AG04449 (cell line): ENCODE data around the gene KRTAP10-8.
"Not testable (repeated sequence)": the region's sequence is repeated elsewhere in the genome, so short reads cannot be mapped to it uniquely, and the experiment has no call there.

Experiments used
- CTCF ChIA-PET: fragments of 350-600 bp; formaldehyde crosslinking; extraction: SDS; loops from one replicate; lab custom pipeline; 2021; ENCODE audit warnings: antibody characterized with exemption; lab: Yijun Ruan, JAX
- POLR2A ChIA-PET: fragments of 400-600, 350-600 bp; formaldehyde crosslinking; extraction: SDS; loops from one replicate; lab custom pipeline; 2020; ENCODE audit warnings: antibody characterized with exemption, inconsistent platforms; lab: Yijun Ruan, JAX
- DNase-seq: peaks from one replicate; pipeline ENCODE4 v3.0.0-alpha.2; 2010; ENCODE audit warnings: low read depth, low spot score
- H3K4me3 ChIP-seq: 2 replicates; pipeline ENCODE4 v1.5.1; 2011; ENCODE audit warnings: low read depth, mild to moderate bottlenecking, control low read depth, low read length
- TF ChIP-seq, protein P1 (sequence below): IDR thresholded peaks from one replicate; pipeline ENCODE4 v1.5.1; 2011; ENCODE audit warnings: mild to moderate bottlenecking, moderate library complexity, low read length, control low read depth, inconsistent platforms; ENCODE audit not compliant: insufficient read depth; ENCODE audit errors: missing control alignments

Gene KRTAP10-8

DNA sequence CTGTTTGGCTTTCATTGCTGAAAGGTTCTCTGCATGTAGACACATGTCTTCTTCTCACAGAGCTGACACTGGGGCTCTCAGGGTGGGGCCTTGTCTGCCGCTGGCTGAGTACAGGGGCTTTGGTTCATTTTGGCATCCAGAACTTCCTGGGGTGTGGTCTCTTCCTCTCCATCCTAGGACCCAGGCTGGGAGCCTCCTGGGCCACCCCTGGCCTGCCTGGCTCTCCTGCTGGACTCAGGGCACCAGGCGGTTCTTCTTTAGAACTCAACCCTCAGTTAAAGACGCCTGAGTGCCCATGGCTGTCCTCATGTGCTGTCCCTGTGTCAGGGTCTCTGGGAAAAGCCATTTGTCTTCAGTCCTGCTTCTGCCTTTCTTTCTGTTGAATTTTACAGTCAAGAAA, 26.0 kb upstream of the KRTAP10-8 start:
- CTCF ChIA-PET = no interaction called here
- no peak for DNase-seq
- TF ChIP-seq, protein P1, sequence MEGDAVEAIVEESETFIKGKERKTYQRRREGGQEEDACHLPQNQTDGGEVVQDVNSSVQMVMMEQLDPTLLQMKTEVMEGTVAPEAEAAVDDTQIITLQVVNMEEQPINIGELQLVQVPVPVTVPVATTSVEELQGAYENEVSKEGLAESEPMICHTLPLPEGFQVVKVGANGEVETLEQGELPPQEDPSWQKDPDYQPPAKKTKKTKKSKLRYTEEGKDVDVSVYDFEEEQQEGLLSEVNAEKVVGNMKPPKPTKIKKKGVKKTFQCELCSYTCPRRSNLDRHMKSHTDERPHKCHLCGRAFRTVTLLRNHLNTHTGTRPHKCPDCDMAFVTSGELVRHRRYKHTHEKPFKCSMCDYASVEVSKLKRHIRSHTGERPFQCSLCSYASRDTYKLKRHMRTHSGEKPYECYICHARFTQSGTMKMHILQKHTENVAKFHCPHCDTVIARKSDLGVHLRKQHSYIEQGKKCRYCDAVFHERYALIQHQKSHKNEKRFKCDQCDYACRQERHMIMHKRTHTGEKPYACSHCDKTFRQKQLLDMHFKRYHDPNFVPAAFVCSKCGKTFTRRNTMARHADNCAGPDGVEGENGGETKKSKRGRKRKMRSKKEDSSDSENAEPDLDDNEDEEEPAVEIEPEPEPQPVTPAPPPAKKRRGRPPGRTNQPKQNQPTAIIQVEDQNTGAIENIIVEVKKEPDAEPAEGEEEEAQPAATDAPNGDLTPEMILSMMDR = no peak
- H3K4me3 ChIP-seq = no peak overlapping the region
- POLR2A ChIA-PET = no interaction called here

DNA sequence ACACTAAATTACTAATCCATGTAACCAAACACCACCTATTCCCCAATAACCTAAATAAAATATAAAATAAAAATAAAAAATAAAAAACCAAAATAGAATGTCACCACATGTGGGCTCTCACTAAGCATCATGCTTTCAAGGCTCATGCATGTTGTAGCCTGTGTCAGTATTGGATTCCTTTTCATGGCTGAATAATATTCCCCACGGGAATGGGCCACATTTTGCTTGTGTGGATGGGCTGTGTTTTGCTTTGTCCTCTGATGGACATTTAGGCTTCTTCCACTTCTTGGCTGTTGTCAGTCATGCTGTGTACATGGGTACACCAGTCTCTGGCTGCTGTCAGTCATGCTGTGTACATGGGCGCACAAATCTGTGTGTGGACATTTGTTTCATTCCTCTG, 22.8 kb upstream of the KRTAP10-8 start:
- TF ChIP-seq, protein P1 = no peak
- DNase-seq = no peak
- POLR2A ChIA-PET = no interaction called here

DNA sequence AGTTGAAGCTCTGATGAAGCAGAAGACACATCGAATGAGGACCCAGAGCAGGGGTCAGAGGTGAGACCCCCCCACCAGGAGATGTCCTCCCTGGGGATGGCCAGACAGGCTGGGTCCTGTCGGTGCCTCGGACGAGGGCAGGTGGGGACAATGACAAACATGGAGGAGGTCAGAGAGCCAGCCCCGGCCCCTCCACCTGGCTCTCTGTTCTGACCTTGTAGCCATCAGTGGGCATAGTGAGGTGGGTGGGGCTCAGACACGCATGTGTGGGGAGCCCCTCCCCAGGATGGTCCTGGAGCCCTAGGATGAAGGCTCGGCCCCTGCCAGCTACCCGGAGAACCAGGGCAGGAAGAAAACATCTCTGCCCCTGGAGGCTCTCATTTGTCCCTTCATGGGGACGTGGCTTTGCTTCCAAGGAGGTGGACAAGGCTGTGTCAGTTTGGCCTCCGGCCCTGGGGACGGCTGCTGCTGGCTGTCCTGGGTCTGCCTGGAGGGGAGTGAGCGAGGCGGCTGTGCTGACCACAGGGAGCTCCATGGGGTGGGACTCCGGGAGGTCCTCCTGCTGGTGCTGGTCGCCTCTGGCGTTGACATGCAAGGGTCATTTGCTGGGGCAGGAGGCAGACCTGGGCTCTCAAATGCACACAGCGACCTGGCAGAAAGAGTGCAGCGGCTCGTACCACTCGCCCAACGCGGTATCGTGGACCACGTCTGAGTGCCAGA, 22.1 kb upstream of the KRTAP10-8 start:
- DNase-seq = no peak
- H3K4me3 ChIP-seq = no peak overlapping the region
- POLR2A ChIA-PET = no interaction called here
- TF ChIP-seq, protein P1 = no peak
- CTCF ChIA-PET = no interaction called here

More for the DNA sequence above, 22.8 kb upstream of the KRTAP10-8 start:
- H3K4me3 ChIP-seq = no peak overlapping the region
- CTCF ChIA-PET = no interaction called here

DNA sequence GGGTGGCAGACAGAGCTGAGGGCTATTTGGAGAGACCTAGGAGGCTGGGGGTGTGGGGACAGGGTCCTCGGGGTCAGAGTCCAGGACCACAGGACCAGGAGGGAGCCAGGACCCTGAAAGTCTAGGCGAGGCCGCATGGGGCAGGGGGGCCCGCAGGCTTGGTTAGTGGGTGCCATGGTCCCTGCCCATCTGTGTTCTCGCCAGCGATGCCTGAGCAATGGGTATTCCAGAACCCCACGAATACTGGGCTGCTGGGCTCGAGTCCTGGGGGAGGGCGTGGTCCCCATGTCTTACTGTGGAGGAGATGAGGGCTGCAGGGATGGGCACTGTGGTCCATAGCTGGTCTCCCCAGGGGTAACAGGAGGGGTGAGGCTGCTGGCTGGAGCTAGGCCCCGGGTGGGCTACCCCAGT, 21.6 kb upstream of the KRTAP10-8 start:
- no peak overlapping the region for H3K4me3 ChIP-seq
- POLR2A ChIA-PET = no interaction called here
- CTCF ChIA-PET = no interaction called here
- TF ChIP-seq, protein P1 = no peak
- DNase-seq = no peak

DNA sequence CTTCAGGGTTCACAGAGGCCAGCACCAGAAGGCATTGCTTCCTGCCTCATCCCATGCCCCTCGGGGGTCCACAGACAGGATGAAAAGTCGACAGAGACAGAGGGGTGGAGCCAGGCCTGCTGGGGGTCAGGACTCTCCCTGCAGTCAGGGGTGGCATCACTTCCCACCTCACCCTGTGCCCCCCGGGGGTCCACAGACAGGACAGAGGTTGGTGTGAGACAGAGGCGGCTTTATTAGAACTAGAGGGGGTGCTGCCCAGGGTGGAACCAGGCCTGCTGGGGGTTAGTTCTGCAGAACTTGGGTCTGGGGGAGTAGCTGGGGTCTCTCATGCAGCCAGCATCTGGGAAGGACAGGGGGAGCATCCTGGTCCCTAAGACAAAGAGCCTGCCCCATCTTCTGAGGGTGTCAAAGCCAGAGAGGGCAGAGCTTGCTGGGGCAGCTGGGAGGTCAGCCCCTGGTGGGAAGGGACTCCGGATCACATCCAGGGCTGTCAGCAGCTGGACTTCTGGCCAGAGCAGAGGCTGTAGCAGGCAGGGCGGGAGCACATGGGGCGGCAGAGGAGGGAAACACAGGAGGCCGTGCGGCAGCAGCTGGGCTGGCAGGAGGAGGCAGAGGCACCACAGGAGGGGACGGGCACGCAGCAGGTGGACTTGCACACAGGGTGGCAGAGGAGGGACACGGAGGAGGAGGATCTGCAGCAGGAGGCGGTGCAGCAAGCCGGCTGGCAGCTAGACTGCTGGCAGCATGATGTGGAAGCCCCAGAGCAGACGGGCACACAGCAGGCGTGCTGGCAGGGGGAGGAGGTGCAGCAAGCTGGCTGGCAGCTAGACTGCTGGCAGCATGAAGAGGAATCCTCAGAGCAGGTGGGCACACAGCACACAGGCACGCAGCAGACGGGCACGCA, 20.7 kb upstream of the KRTAP10-8 start:
- H3K4me3 ChIP-seq, POLR2A ChIA-PET, CTCF ChIA-PET, DNase-seq: not testable (repeated sequence)

DNA sequence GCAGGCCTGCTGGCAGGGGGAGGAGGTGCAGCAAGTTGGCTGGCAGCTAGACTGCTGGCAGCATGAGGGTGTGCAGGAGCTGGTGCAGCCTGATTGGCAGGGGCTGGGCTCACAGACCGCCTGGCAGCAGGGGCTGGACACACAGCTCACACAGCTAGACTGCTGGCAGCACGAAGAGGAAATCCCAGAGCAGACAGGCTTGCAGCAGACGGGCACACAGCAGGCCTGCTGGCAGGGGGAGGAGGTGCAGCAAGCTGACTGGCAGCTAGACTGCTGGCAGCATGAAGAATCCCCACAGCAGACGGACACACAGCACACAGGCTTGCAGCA, 20.1 kb upstream of the KRTAP10-8 start:
- DNase-seq, CTCF ChIA-PET, POLR2A ChIA-PET, H3K4me3 ChIP-seq: not testable (repeated sequence)
